ENCODE results near the gene ARMS2.

ARMS2 gene

GRCh38 chr10:122454071-122454470, 382 bp upstream of the ARMS2 start:
- no peak for ATAC-seq
- no peak for TF ChIP-seq ZFP30 (CRISPR knock-in tag; IDR thresholded peaks at IDR 0.05)
- no peak for TF ChIP-seq TCF4 (CRISPR knock-in tag; IDR thresholded peaks at IDR 0.05; ENCODE audit: borderline replicate concordance)
- no peak for TF ChIP-seq GLIS3 (CRISPR knock-in tag; IDR thresholded peaks at IDR 0.05)
- no peak for TF ChIP-seq CSDC2 (CRISPR knock-in tag; IDR thresholded peaks at IDR 0.05)
- no peak for TF ChIP-seq SNAI2 (CRISPR knock-in tag; IDR thresholded peaks at IDR 0.05)
- no peak for TF ChIP-seq OSR1 (CRISPR knock-in tag; IDR thresholded peaks at IDR 0.05)
- no peak for TF ChIP-seq PATZ1 (CRISPR knock-in tag; IDR thresholded peaks at IDR 0.05; ENCODE audit: borderline replicate concordance)
- TF ChIP-seq PPARA (CRISPR knock-in tag; IDR thresholded peaks at IDR 0.05; ENCODE audit: borderline replicate concordance): no peak
- no peak for TF ChIP-seq ARNTL (CRISPR knock-in tag; IDR thresholded peaks at IDR 0.05; ENCODE audit: borderline replicate concordance, low read depth)
- TF ChIP-seq TSHZ2 (CRISPR knock-in tag; IDR thresholded peaks at IDR 0.05): no peak
- TF ChIP-seq ISL1 (CRISPR knock-in tag; IDR thresholded peaks at IDR 0.05): no peak
- TF ChIP-seq ZC3H10 (CRISPR knock-in tag; IDR thresholded peaks at IDR 0.05): no peak
- no peak for TF ChIP-seq ESRRG (CRISPR knock-in tag; IDR thresholded peaks at IDR 0.05)

GRCh38 chr10:122455376-122456079, 1.1 kb downstream of the ARMS2 start:
- no peak for ATAC-seq
- TF ChIP-seq ZNF70 (CRISPR knock-in tag; IDR thresholded peaks at IDR 0.05) (no peak), OSR1 (CRISPR knock-in tag; IDR thresholded peaks at IDR 0.05) (no peak), PATZ1 (CRISPR knock-in tag; IDR thresholded peaks at IDR 0.05; ENCODE audit: borderline replicate concordance) (no peak)

GRCh38 chr10:122457934-122458333, 3.5 kb downstream of the ARMS2 start:
- no peak for ATAC-seq
- no peak for TF ChIP-seq ARNTL (CRISPR knock-in tag; IDR thresholded peaks at IDR 0.05; ENCODE audit: borderline replicate concordance, low read depth)
- TF ChIP-seq ISL1 (CRISPR knock-in tag; IDR thresholded peaks at IDR 0.05): no peak
- no peak for TF ChIP-seq CSDC2 (CRISPR knock-in tag; IDR thresholded peaks at IDR 0.05)
- TF ChIP-seq ZFP3 (CRISPR knock-in tag; IDR thresholded peaks at IDR 0.05): no peak
- no peak for TF ChIP-seq TOX (CRISPR knock-in tag; IDR thresholded peaks at IDR 0.05; ENCODE audit: borderline replicate concordance)
- TF ChIP-seq CSRNP3 (CRISPR knock-in tag; IDR thresholded peaks at IDR 0.05): no peak
- TF ChIP-seq PPARA (CRISPR knock-in tag; IDR thresholded peaks at IDR 0.05; ENCODE audit: borderline replicate concordance): no peak
- no peak for TF ChIP-seq PATZ1 (CRISPR knock-in tag; IDR thresholded peaks at IDR 0.05; ENCODE audit: borderline replicate concordance)
- TF ChIP-seq GLIS3 (CRISPR knock-in tag; IDR thresholded peaks at IDR 0.05): no peak
- no peak for TF ChIP-seq SNAI2 (CRISPR knock-in tag; IDR thresholded peaks at IDR 0.05)
- TF ChIP-seq CREB5 (CRISPR knock-in tag; IDR thresholded peaks at IDR 0.05; ENCODE audit: low read depth): no peak
- no peak for TF ChIP-seq RARB (CRISPR knock-in tag; IDR thresholded peaks at IDR 0.05)
